MCF 10A (cell line): ENCODE results near the gene ITGA11. TPM values are rescaled to one million over a fixed set of nuclear protein-coding genes. Genes with fewer than 3 reads are reported as not detected.
A peak's percentile ranks its signal among the peaks of the same experiment; 100 is the strongest.

Experiments used
- BruUV-seq: library from RNA; stranded (reverse); fragments of 400-500 nt; replicated peaks from 2 replicates; lab custom pipeline; 2021; lab: Mats Ljungman, UMichigan
- CTCF ChIA-PET: fragments of 300-600 bp; sonication (Branson Sonifier 250); formaldehyde crosslinking; extraction: SDS; loops from one replicate; lab custom pipeline; 2021; ENCODE audit warnings: antibody characterized with exemption, inconsistent platforms; lab: Yijun Ruan, JAX
- POLR2A ChIA-PET: fragments of 300-600, 350-650 bp; sonication (Branson Sonifier 250); formaldehyde crosslinking; extraction: SDS; loops from one replicate; lab custom pipeline; 2020; ENCODE audit warnings: antibody characterized with exemption, inconsistent platforms; lab: Yijun Ruan, JAX
- DNase-seq: peaks from one replicate; pipeline ENCODE4 v3.0.0-alpha.2; 2018; ENCODE audit not compliant: unreplicated experiment
- H3K27ac Mint-ChIP-seq: one replicate; pipeline ENCODE4 v1.8.0; 2022; ENCODE audit warnings: mild to moderate bottlenecking, low read depth, mixed read lengths; ENCODE audit not compliant: unreplicated experiment
- H3K27me3 Mint-ChIP-seq: one replicate; pipeline ENCODE4 v1.8.0; 2022; ENCODE audit warnings: mixed read lengths; ENCODE audit not compliant: insufficient read depth, unreplicated experiment
- H3K36me3 Mint-ChIP-seq: one replicate; pipeline ENCODE4 v1.8.0; 2022; ENCODE audit warnings: mild to moderate bottlenecking, moderate library complexity, mixed read lengths; ENCODE audit not compliant: insufficient read depth, unreplicated experiment
- H3K4me1 Mint-ChIP-seq: one replicate; pipeline ENCODE4 v1.8.0; 2022; ENCODE audit warnings: mixed read lengths; ENCODE audit not compliant: insufficient read depth, unreplicated experiment
- H3K4me3 Mint-ChIP-seq: one replicate; pipeline ENCODE4 v1.8.0; 2022; ENCODE audit warnings: mild to moderate bottlenecking, moderate library complexity, mixed read lengths; ENCODE audit not compliant: unreplicated experiment
- H3K9me3 Mint-ChIP-seq: one replicate; pipeline ENCODE4 v1.8.0; 2022; ENCODE audit warnings: mixed read lengths; ENCODE audit not compliant: unreplicated experiment
- intact Hi-C: fragments of 100-400 bp; cut with micrococcal nuclease; formaldehyde crosslinking; loops from 2 replicates; pipeline ENCODE4 v1.14.1; 2022
- total RNA-seq: library from RNA; stranded (reverse); gene quantifications from 2 replicates; pipeline ENCODE4 v1.2.3, GENCODE V29; 2022
- TF ChIP-seq, protein P1 (sequence below): fragments of 200-600 bp; IDR thresholded peaks from one replicate; pipeline ENCODE4 v1.8.0; 2022; ENCODE audit warnings: antibody characterized with exemption, mild to moderate bottlenecking; ENCODE audit not compliant: unreplicated experiment

The ITGA11 gene
- total RNA-seq, 1 experiment from 2014 or later: 0.19 TPM

DNA sequence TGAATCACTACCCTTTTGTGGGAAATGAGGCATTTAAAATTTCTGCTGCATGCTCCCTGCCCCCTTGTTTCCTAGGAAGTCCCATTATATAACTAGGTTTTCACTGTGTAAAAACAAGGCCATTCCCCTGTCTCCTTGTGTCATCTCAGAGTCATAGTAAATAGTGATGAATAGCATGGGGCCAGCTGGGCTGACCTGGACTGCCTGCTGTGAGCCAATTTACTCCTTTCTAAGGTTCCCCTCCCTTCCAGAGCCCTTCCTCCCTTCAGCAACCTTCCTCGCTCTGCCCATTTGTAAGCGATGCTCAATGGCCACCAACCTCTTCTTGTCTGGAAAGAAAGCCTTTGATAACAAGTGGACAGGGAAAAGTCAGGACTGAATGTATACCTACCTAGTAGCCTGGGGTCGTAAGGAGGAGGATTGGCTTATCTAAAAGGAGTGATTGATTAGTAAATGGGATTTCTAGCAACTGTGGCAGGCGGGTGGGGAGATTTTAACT is 11.7 kb downstream of the ITGA11 start:
- ChIA-PET CTCF (no interaction called here), POLR2A (no interaction called here)
- Mint-ChIP-seq H3K9me3 (no peaks in the 10 kb centered on the region), H3K27me3 (no peaks in the 10 kb centered on the region), H3K4me3 (no peak overlapping the region), H3K4me1 (no peaks in the 10 kb centered on the region), H3K27ac (no peak overlapping the region), H3K36me3 (no peaks in the 10 kb centered on the region)
- no TSS peak for BruUV-seq
- TF ChIP-seq, protein P1, sequence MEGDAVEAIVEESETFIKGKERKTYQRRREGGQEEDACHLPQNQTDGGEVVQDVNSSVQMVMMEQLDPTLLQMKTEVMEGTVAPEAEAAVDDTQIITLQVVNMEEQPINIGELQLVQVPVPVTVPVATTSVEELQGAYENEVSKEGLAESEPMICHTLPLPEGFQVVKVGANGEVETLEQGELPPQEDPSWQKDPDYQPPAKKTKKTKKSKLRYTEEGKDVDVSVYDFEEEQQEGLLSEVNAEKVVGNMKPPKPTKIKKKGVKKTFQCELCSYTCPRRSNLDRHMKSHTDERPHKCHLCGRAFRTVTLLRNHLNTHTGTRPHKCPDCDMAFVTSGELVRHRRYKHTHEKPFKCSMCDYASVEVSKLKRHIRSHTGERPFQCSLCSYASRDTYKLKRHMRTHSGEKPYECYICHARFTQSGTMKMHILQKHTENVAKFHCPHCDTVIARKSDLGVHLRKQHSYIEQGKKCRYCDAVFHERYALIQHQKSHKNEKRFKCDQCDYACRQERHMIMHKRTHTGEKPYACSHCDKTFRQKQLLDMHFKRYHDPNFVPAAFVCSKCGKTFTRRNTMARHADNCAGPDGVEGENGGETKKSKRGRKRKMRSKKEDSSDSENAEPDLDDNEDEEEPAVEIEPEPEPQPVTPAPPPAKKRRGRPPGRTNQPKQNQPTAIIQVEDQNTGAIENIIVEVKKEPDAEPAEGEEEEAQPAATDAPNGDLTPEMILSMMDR: no peak
- intact Hi-C loops: no loop called here
- no peak for DNase-seq

DNA sequence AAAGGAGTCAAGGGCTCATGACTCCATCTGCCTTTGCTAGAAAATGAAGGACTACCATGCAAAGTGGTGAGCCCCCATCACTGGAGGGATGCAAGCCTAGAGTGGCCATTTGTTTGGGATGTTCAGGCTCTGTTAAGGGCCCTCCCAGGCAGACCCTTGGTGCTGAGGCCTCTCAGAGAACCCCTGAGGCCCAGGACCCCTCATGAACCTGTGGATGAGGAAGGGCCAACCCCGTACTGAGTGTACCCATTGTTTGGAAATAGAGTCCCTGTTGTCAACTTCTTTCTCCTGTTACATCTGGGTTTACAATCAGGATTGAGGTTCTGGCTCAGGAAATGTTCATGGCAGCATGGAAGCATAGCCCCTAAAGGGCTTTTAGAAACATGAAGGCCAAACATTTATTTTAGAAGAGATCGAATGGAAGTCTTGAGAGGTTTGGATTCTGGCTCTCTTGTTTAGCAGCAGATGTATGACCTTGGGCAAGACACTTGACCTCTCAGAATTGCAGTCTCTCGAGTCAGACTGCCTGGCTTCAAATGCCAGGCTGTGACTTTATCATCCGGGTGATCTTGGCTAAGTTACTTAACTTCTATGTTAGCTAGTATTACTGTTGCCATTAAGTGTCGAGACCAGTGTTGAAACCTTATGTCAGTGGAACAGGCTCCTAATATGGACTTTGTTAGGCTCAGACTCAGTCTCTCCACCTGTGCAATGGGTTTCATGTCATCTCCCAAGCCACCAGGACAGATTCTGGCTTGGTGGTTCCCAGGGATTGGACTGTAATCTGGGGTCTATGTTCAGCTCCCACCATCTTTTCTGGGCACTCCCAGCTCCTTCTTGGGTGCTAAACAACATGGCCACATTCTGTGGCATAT is 12.4 kb downstream of the ITGA11 start:
- Mint-ChIP-seq H3K27ac (no peak overlapping the region), H3K36me3 (no peaks in the 10 kb centered on the region), H3K27me3 (no peaks in the 10 kb centered on the region), H3K4me1 (no peaks in the 10 kb centered on the region), H3K9me3 (no peaks in the 10 kb centered on the region), H3K4me3 (no peak overlapping the region)
- intact Hi-C loops: no loop called here
- no TSS peak for BruUV-seq
- TF ChIP-seq, protein P1: no peak
- CTCF ChIA-PET: no interaction called here
- POLR2A ChIA-PET: no interaction called here
- no peak for DNase-seq

DNA sequence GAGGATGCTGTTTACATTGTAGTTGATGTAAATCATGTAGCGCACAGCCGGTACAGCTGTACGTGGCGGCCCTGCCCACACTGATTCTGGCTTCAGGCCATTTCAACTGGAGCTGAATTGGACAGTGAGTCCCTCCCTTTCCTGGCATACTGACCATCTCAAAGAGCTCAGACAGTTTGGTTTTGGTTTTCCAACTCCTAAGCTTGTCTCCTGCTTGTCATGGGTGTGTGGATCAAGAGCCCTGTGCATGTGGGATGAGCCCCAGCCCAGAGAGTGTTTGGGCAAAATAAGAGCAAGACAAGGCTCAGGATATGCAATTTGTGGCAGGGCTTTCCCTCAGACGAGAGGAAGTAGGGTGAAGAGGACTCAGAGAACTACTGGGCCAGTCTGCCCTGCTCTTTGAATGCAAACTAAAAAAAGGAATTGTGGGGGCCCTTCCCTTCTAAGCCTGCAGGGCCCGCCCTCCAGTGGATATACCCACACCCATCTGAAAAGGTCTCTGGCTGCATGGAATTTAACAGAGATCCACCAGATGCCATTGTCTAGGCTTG is 13.3 kb downstream of the ITGA11 start:
- H3K36me3 Mint-ChIP-seq: no peaks in the 10 kb centered on the region

DNA sequence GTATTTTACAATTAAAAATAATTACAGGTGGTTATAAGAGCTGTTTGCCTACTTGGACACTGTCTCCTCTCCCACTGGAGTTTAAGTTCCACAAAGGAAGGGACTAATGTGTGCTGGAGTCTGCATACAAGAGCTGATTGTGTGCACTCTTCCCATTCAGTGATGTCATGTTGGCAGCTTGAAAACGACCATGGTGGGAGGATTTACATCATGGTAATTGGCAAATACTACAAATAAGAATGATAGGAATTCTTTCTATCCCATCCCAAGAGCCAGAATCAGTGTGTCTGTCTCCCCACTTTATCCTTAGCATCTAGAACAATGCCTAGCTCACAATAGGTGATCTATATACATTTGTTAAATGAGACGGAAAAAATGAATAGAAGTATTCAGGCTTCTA is 14.1 kb downstream of the ITGA11 start:
- ChIA-PET POLR2A (interaction anchor here (0.9 kb wide), 1 partner anchor 12 kb away, joined by 4 read pairs; no protein-coding TSS in a partner anchor), CTCF (no interaction called here)
- Mint-ChIP-seq H3K4me3 (no peak overlapping the region), H3K27ac (no peak overlapping the region), H3K9me3 (no peaks in the 10 kb centered on the region), H3K4me1 (no peaks in the 10 kb centered on the region), H3K27me3 (no peaks in the 10 kb centered on the region), H3K36me3 (no peaks in the 10 kb centered on the region)
- intact Hi-C loops: no loop called here
- BruUV-seq: no TSS peak
- TF ChIP-seq, protein P1: no peak
- DNase-seq: no peak

More for the DNA sequence above, 13.3 kb downstream of the ITGA11 start:
- BruUV-seq: no TSS peak
- Mint-ChIP-seq H3K9me3 (no peaks in the 10 kb centered on the region), H3K4me1 (no peaks in the 10 kb centered on the region), H3K4me3 (no peak overlapping the region), H3K27ac (no peak overlapping the region), H3K27me3 (no peaks in the 10 kb centered on the region)
- DNase-seq: peak; percentile 18
- ChIA-PET POLR2A (interaction anchor here (0.9 kb wide), 1 partner anchor 11 kb away, joined by 4 read pairs; no protein-coding TSS in a partner anchor), CTCF (no interaction called here)
- TF ChIP-seq, protein P1: no peak
- intact Hi-C loops: no loop called here
